Left ventricle myocardium inferior (tissue), 1 donor: ENCODE results near the gene MSS51. TPM values are rescaled to one million over a fixed set of nuclear protein-coding genes. Genes with fewer than 3 reads are reported as not detected.

ENCODE experiments used
- DNase-seq: peaks from one replicate; pipeline ENCODE4 v3.0.0-alpha.2; 2020
- H3K27ac ChIP-seq: fragments of 200-600 bp; replicated peaks from 2 replicates; pipeline ENCODE4 v1.8.0; 2021
- H3K27me3 ChIP-seq: fragments of 200-600 bp; 2 replicates; pipeline ENCODE4 v1.8.0; 2021; ENCODE audit warnings: low read depth
- H3K36me3 ChIP-seq: fragments of 200-600 bp; 2 replicates; pipeline ENCODE4 v1.8.0; 2021
- H3K4me1 ChIP-seq: fragments of 200-600 bp; 2 replicates; pipeline ENCODE4 v1.8.0; 2021
- H3K4me3 ChIP-seq: fragments of 200-600 bp; 2 replicates; pipeline ENCODE4 v1.8.0; 2021; ENCODE audit warnings: mild to moderate bottlenecking, moderate library complexity
- H3K9me3 ChIP-seq: fragments of 200-600 bp; replicated peaks from 2 replicates; pipeline ENCODE4 v1.8.0; 2021
- CTCF ChIP-seq: fragments of 200-600 bp; IDR thresholded peaks from 2 replicates; pipeline ENCODE4 v1.8.0; 2021; ENCODE audit warnings: antibody characterized with exemption, mild to moderate bottlenecking, borderline replicate concordance
- intact Hi-C: fragments of 100-400 bp; cut with micrococcal nuclease; formaldehyde crosslinking; loops from one replicate; pipeline ENCODE4 v1.11.0; 2022
- total RNA-seq: library from RNA; stranded (reverse); fragmentation: NEBNext Ultra II Directional; extraction: Animal tissue kit (Norgen Biotek cat#: 25700); gene quantifications from one replicate; pipeline ENCODE4 v1.2.1, GENCODE V29; 2021
- donor health status: DM: no; HTN: yes; CAD: no; lungs with severe emphysema.

The MSS51 gene
- total RNA-seq, 1 donor from 2014 or later, result 5.9 TPM

GRCh38 chr10:73432646-73433537, 469 bp downstream of the MSS51 start:
- intact Hi-C loops, result no loop called here
- Histone ChIP-seq H3K36me3 (peaks cover 28% of the 10 kb centered on the region), H3K4me3 (peak overlapping the region; percentile 45), H3K4me1 (peaks cover 7% of the 10 kb centered on the region), H3K27ac (peak overlapping the region; percentile 60), H3K9me3 (no peaks in the 10 kb centered on the region), H3K27me3 (no peaks in the 10 kb centered on the region)
- DNase-seq, result no peak
- no peak for TF ChIP-seq CTCF

DNA sequence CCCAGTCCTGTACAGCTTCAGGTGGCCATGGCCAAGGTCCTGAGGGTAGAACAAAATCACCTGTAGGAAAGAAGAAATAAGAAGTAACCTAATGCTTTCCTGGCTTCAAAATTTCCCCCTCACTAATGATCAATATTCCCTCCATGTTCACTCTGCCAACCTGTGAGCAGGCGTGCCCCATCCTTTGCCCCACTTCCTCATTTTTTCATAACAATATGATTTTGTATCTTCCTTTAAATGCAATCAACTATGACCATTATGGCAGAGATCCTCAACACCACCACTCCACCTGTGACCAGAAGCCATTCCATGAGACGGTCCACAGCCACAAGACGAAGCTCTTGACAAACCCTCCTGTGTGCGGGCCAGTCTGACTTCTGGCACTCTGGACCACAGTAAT, 7.0 kb downstream of the MSS51 start:
- H3K9me3 ChIP-seq, result no peaks in the 10 kb centered on the region
- DNase-seq, result no peak
- no peak overlapping the region for H3K27ac ChIP-seq
- intact Hi-C loops, result no loop called here
- H3K36me3 ChIP-seq, result peaks cover 71% of the 10 kb centered on the region
- no peak for TF ChIP-seq CTCF
- no peaks in the 10 kb centered on the region for H3K4me1 ChIP-seq
- no peak overlapping the region for H3K4me3 ChIP-seq
- no peaks in the 10 kb centered on the region for H3K27me3 ChIP-seq

GRCh38 chr10:73424478-73424877, 8.9 kb downstream of the MSS51 start:
- DNase-seq, result no peak
- no peak for TF ChIP-seq CTCF
- no peaks in the 10 kb centered on the region for H3K9me3 ChIP-seq
- intact Hi-C loops, result no loop called here
- H3K27ac ChIP-seq, result no peak overlapping the region
- H3K4me1 ChIP-seq, result no peaks in the 10 kb centered on the region
- peaks cover 68% of the 10 kb centered on the region for H3K36me3 ChIP-seq
- H3K4me3 ChIP-seq, result no peak overlapping the region
- no peaks in the 10 kb centered on the region for H3K27me3 ChIP-seq

DNA sequence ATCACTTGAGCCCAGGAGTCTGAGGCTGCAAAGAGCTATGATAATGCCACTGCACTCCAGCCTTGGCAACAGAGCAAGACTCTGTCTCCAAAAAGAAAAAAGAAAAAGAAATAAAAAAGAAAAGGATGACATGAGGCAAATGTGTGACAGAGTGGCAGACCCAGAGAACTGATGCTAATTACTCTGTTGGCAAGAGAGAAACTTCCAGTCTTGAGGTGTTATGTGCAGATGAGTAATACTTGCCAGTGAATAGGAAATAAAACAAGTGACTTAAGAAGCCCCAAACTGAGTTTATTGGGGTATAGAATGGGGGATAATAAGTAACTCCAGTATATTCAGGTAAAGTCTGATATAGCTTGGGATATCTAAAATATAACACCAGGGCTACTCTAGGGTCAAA, 10.1 kb downstream of the MSS51 start:
- Histone ChIP-seq H3K36me3 (peaks cover 65% of the 10 kb centered on the region), H3K27ac (no peak overlapping the region), H3K4me1 (no peaks in the 10 kb centered on the region), H3K4me3 (no peak overlapping the region), H3K27me3 (no peaks in the 10 kb centered on the region), H3K9me3 (no peaks in the 10 kb centered on the region)
- no peak for DNase-seq
- intact Hi-C loops, result no loop called here
- no peak for TF ChIP-seq CTCF

DNA sequence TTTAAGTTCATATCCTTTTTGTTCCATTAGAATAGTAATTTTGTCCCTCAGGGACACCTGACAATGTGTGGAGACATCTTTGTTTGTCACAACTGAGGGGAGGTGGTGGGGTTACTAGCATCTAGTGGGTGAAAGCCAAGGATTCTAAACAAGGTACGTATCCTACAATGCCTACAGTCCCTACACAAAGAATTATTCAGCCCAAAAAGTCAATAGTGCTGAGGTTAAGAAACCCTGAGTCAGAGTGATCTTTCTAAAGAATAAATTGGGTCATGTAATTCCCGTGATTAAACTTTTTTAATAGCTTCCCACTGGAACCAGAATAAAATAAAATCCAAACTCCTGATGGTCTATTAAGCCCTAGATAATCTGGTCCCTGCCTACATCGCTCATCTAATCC, 16.8 kb downstream of the MSS51 start:
- Histone ChIP-seq H3K9me3 (no peaks in the 10 kb centered on the region), H3K27ac (no peak overlapping the region), H3K4me3 (no peak overlapping the region), H3K4me1 (peaks cover 32% of the 10 kb centered on the region), H3K27me3 (no peaks in the 10 kb centered on the region), H3K36me3 (no peaks in the 10 kb centered on the region)
- DNase-seq, result no peak
- no peak for TF ChIP-seq CTCF
- intact Hi-C loops, result no loop called here
